Skeletal muscle cell (primary cell): ENCODE results near the gene EED.
"Not testable (repeated sequence)": the region's sequence is repeated elsewhere in the genome, so short reads cannot be mapped to it uniquely, and the experiment has no call there.

Experiments
- DNase-seq: peaks from one replicate; pipeline ENCODE4 v3.0.0-alpha.2; 2010; ENCODE audit warnings: low read depth
- H3K4me3 ChIP-seq: 2 replicates; pipeline ENCODE4 v1.5.1; 2011; ENCODE audit warnings: low read depth, mild to moderate bottlenecking, control low read depth, low read length, moderate library complexity

EED gene

GRCh38 chr11:86214710-86215109 is 29.8 kb upstream of the EED start:
- no peak for DNase-seq
- H3K4me3 ChIP-seq = no peak overlapping the region

- peak; percentile 23 for DNase-seq
- peak overlapping the region; percentile 23 for H3K4me3 ChIP-seq
Measured at GRCh38 chr11:86218125-86219084, 26.1 kb upstream of the EED start.

GRCh38 chr11:86219311-86220193 is 25.0 kb upstream of the EED start:
- H3K4me3 ChIP-seq = no peak overlapping the region
- DNase-seq = no peak

GRCh38 chr11:86220653-86221052 is 23.9 kb upstream of the EED start:
- DNase-seq = no peak

GRCh38 chr11:86222081-86222480 is 22.5 kb upstream of the EED start:
- H3K4me3 ChIP-seq = no peak overlapping the region
- no peak for DNase-seq

More at GRCh38 chr11:86220653-86221052, 23.9 kb upstream of the EED start:
- H3K4me3 ChIP-seq = no peak overlapping the region

GRCh38 chr11:86224575-86224974 is 20.0 kb upstream of the EED start:
- DNase-seq, H3K4me3 ChIP-seq: not testable (repeated sequence)

- not testable (repeated sequence) for DNase-seq, H3K4me3 ChIP-seq
Measured at GRCh38 chr11:86225344-86225743, 19.2 kb upstream of the EED start.

GRCh38 chr11:86228269-86229038 is 16.1 kb upstream of the EED start:
- no peak for DNase-seq
- H3K4me3 ChIP-seq = no peak overlapping the region

- DNase-seq, H3K4me3 ChIP-seq: not testable (repeated sequence)
Measured at GRCh38 chr11:86229039-86229330, 15.6 kb upstream of the EED start.

- no peak overlapping the region for H3K4me3 ChIP-seq
- no peak for DNase-seq
Measured at GRCh38 chr11:86230179-86230804, 14.3 kb upstream of the EED start.

GRCh38 chr11:86230921-86231434 is 13.6 kb upstream of the EED start:
- H3K4me3 ChIP-seq = no peak overlapping the region
- DNase-seq = no peak

- no peak for DNase-seq
Measured at GRCh38 chr11:86232556-86232955, 12.0 kb upstream of the EED start.

GRCh38 chr11:86234831-86235461 is 9.6 kb upstream of the EED start:
- no peak overlapping the region for H3K4me3 ChIP-seq
- no peak for DNase-seq

More at GRCh38 chr11:86232556-86232955, 12.0 kb upstream of the EED start:
- no peak overlapping the region for H3K4me3 ChIP-seq

- no peak for DNase-seq
- no peak overlapping the region for H3K4me3 ChIP-seq
Measured at GRCh38 chr11:86237267-86237804, 7.2 kb upstream of the EED start.

- no peak for DNase-seq
- H3K4me3 ChIP-seq = no peak overlapping the region
Measured at GRCh38 chr11:86240164-86240563, 4.4 kb upstream of the EED start.

- no peak overlapping the region for H3K4me3 ChIP-seq
- DNase-seq = no peak
Measured at GRCh38 chr11:86241956-86242535, 2.5 kb upstream of the EED start.

- no peak for DNase-seq
- no peak overlapping the region for H3K4me3 ChIP-seq
Measured at GRCh38 chr11:86243396-86243795, 1.2 kb upstream of the EED start.

- peak; percentile 59 for DNase-seq
- peak overlapping the region; percentile 79 for H3K4me3 ChIP-seq
Measured at GRCh38 chr11:86244063-86244521, 461 bp upstream of the EED start.
